Measurements from ENCODE around the gene TDRD1.

- TF ChIP-seq CTCF (IDR thresholded peaks at IDR 0.05) (no peak), EZH2phosphoT487 (IDR thresholded peaks at IDR 0.05) (no peak)
Measured at GRCh38 chr10:114172216-114172615, 6.9 kb upstream of the TDRD1 start.
